CD1c-positive myeloid dendritic cell (primary cell): Measurements from ENCODE around the gene GTF2H4.

Experiments used
- DNase-seq: peaks from one replicate; pipeline ENCODE4 v3.0.0-alpha.2; 2016; ENCODE audit errors: extremely low spot score

The GTF2H4 gene

GRCh38 chr6:30955367-30956042 is 47.5 kb downstream of the GTF2H4 start:
- DNase-seq: peak; percentile 91

- no peak for DNase-seq
These were observed 49.7 kb downstream of the GTF2H4 start for GRCh38 chr6:30957716-30958115.

DNA sequence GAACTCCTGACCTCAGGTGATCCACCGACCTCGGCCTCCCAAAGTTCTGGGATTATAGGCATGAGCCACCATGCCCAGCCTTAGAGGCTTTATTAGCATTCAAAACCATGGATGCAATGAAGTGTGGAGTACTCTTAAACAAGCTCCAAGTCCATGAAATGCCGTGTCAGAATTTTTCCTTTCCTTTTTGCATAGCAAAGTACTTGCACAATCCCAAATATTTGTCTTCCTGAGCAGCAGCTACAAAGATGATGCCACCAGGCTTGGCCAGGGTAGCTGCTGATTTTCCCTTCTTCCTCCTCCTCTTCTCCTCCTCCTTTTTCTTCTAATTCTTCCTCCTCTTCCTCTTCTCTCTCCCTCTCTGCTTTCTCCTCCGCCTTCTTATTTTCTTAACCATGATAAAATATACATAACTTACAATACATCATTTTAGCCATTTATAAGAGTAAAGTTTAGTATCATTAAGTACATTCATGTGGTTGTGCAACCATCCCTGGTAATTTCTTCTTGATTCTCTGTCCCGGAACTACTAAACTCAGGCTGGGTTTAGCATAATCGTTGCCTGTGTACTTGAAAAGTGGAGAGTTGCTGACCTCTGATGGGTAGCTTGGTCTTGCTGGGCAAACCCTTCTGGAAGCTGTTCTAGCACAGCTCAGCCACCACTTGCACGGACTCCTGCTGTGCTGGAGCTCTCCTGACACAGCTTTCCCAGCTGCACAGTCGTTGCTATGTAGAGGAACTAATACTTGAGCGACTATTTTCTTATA is 53.1 kb downstream of the GTF2H4 start:
- no peak for DNase-seq

GRCh38 chr6:30962716-30963115 is 54.7 kb downstream of the GTF2H4 start:
- no peak for DNase-seq

DNA sequence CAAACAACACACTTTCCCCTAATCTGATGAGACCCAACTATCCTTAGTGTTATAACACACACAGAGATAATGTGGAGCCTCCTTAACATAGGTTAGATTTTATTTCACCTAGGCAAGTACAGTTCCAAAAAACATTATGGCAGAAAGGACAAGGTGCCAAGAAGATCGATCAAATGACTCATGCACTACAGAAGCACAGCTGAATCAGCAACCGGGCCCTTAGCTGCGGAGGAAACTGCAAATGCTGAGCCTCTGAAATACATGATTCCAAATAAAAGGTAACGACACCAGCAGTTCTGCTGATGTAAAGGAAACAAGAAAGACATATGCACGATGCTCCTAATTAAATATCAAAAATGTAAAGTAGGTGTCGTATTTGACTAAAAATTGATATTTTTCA is 55.6 kb downstream of the GTF2H4 start:
- DNase-seq: no peak
